Body of pancreas (tissue), 4 donors: ENCODE data around the gene SYCE1L. TPM values are rescaled to one million over a fixed set of nuclear protein-coding genes. Genes with fewer than 3 reads are reported as not detected.

Experiments used
- ATAC-seq: fragments of 150-250 bp; one replicate; pipeline ENCODE4 v1.9.1; 2016
- DNase-seq, 4 donors: peaks; one replicate each; pipeline ENCODE4 v3.0.0-alpha.2; 2019
- H3K27ac ChIP-seq, 4 donors: fragments of 200-600 bp; sonication (generic); 1 replicate in 3 of 4; 2 replicates in 1 of 4; pipeline versions ENCODE4 v1.5.1 to v1.6.1; 2016 to 2019; ENCODE audit warnings: mild to moderate bottlenecking in 1 of 4, mixed read lengths in 1 of 4, moderate library complexity in 1 of 4
- H3K27me3 ChIP-seq, 2 donors: fragments of 200-600 bp; sonication (generic); one replicate each; pipeline ENCODE4 v1.6.0; 2016; ENCODE audit warnings: mild to moderate bottlenecking in 1 of 2
- H3K36me3 ChIP-seq, 2 donors: fragments of 200-600 bp; sonication (generic); replicated peaks in 1 of 2; 2 replicates each; pipeline ENCODE4 v1.5.1; 2016; ENCODE audit warnings: low read depth in 2 of 2; ENCODE audit not compliant: insufficient read depth in 1 of 2
- H3K4me1 ChIP-seq: fragments of 200-600 bp; sonication (generic); one replicate; pipeline ENCODE4 v1.6.0; 2016
- H3K4me3 ChIP-seq, 2 donors: fragments of 200-600 bp; sonication (generic); 1 replicate in 1 of 2; 2 replicates in 1 of 2; pipeline ENCODE4 v1.5.1; 2016 to 2019
- H3K9me3 ChIP-seq, 3 donors: fragments of 200-600 bp; sonication (generic); 1 replicate in 2 of 3; 2 replicates in 1 of 3; pipeline ENCODE4 v1.5.1; 2016
- POLR2A ChIP-seq, 3 donors: fragments of 450-650 bp; IDR thresholded peaks; one replicate each; pipeline ENCODE4 v1.6.1; 2016; ENCODE audit warnings: antibody characterized with exemption in 3 of 3, mild to moderate bottlenecking in 2 of 3
- WGBS, 2 donors: methylation state at CpG; one replicate each; pipeline ENCODE4 v1.1.5; 2017; 5-methylcytosine and 5-hydroxymethylcytosine counted together
- intact Hi-C: fragments of 100-400 bp; cut with DNase I; formaldehyde crosslinking; loops from one replicate; pipeline ENCODE4 v1.15.1; 2023
- total RNA-seq, 2 donors: library from RNA; depleted of rRNA; stranded (reverse); fragments of >200 nt; gene quantifications; one replicate each; pipeline ENCODE4 v1.1.0, GENCODE V29; 2016
- TF ChIP-seq, protein P1 (sequence below), 7 experiments: fragments of 450-650 bp in 4 of 7; fragments of 200-600 bp in 3 of 7; sonication (generic) in 3 of 7; IDR thresholded peaks; one replicate each; pipeline ENCODE4 v1.5.1; 2016 to 2019; ENCODE audit warnings: antibody characterized with exemption in 7 of 7

SYCE1L gene
- total RNA-seq, 2 donors from 2014 or later, result 1.0 TPM; not detected in 1

DNA sequence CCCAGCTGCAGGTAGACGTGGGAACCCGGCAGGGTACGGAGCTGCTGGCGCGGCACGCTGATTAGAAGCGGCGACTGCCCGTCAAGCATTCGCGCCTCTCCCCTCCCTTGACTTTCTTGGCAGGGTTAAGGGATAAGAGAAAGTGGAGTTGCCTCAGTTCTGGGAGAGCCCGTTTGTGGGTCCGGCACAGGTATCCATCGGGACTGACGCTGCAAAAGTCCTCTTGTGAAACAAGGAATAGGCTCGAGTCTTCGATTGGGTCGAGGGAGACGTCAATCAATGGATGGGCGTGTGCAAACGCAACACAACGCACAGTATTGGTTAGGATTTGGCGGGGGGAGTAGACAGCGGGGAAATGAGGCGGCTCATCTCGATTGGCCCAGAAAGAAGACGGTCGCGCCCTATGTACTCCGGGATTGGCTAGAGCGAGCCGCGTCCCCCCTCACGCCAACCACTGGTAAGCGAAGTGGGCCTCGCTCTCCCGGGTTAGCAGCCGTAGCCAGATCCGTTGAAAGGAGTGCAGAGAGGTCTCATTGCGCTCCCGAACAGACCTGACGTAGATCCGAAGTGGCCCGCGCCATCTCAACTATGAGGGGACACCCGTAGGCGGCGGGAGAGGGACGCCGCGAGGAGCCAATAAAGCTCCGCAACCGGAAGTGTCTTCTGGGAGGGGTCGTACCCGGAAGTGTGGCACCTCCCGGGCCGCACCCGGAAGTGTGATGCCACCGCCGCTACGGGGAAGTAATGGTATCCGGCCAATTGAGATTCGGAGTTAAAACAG is 8.5 kb upstream of the SYCE1L start, which contains the start of gene MON1B:
TSS of gene MON1B (plus strand) at position 713 of the 781 bp plus-strand sequence. CDS start 296 bp downstream, outside the sequence.
- H3K27me3 ChIP-seq, result no peaks in the 10 kb centered on the region
- H3K4me3 ChIP-seq, result peak within 1 kb of the TSS; percentile 90 to 93
- H3K36me3 ChIP-seq, result peaks cover 0 to 13% of the 10 kb centered on the region in 2 donors
- DNase-seq, result peak; percentile 97 to 99 (median 97)
- H3K4me1 ChIP-seq, result peaks cover 18% of the 10 kb centered on the region
- peak within 1 kb of the TSS; percentile 84 to 99 (median 96) for H3K27ac ChIP-seq
- peak; percentile 96 for ATAC-seq
- intact Hi-C loops, result no loop called here
- TF ChIP-seq POLR2A (IDR thresholded peaks at IDR 0.05), result peak; percentile 80 to 97 (median 92)
- TF ChIP-seq, protein P1, sequence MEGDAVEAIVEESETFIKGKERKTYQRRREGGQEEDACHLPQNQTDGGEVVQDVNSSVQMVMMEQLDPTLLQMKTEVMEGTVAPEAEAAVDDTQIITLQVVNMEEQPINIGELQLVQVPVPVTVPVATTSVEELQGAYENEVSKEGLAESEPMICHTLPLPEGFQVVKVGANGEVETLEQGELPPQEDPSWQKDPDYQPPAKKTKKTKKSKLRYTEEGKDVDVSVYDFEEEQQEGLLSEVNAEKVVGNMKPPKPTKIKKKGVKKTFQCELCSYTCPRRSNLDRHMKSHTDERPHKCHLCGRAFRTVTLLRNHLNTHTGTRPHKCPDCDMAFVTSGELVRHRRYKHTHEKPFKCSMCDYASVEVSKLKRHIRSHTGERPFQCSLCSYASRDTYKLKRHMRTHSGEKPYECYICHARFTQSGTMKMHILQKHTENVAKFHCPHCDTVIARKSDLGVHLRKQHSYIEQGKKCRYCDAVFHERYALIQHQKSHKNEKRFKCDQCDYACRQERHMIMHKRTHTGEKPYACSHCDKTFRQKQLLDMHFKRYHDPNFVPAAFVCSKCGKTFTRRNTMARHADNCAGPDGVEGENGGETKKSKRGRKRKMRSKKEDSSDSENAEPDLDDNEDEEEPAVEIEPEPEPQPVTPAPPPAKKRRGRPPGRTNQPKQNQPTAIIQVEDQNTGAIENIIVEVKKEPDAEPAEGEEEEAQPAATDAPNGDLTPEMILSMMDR (IDR thresholded peaks at IDR 0.05), result peak in 2 of 7 experiments; percentile 15 to 39
- WGBS, 2 donors, result 0 to 1% methylated on average over 33 to 63 of the region's 63 CpGs
- H3K9me3 ChIP-seq, result no peaks in the 10 kb centered on the region

- peak overlapping the region; percentile 84 to 99 (median 96) for H3K27ac ChIP-seq
- peaks cover 0 to 17% of the 10 kb centered on the region in 2 donors for H3K36me3 ChIP-seq
- intact Hi-C loops, result no loop called here
- H3K4me3 ChIP-seq, result peak overlapping the region; percentile 90 to 93
- no peaks in the 10 kb centered on the region for H3K9me3 ChIP-seq
- H3K27me3 ChIP-seq, result no peaks in the 10 kb centered on the region
- H3K4me1 ChIP-seq, result peaks cover 18% of the 10 kb centered on the region
- peak in 2 of 4 donors; percentile 33 to 35 for DNase-seq
- WGBS, 2 donors, result 2 to 5% methylated on average over 23 to 24 of the region's 24 CpGs
- ATAC-seq, result no peak
- TF ChIP-seq POLR2A (IDR thresholded peaks at IDR 0.05), result no peak
- TF ChIP-seq, protein P1 (IDR thresholded peaks at IDR 0.05), result peak in 1 of 7 experiments; percentile 3
Observed at GRCh38 chr16:77191259-77191969, 7.8 kb upstream of the SYCE1L start.

GRCh38 chr16:77193377-77193776 is 5.8 kb upstream of the SYCE1L start:
- no peak for ATAC-seq
- no peaks in the 10 kb centered on the region for H3K9me3 ChIP-seq
- intact Hi-C loops, result no loop called here
- peaks cover 18% of the 10 kb centered on the region for H3K4me1 ChIP-seq
- TF ChIP-seq POLR2A (IDR thresholded peaks at IDR 0.05), result no peak
- TF ChIP-seq, protein P1 (IDR thresholded peaks at IDR 0.05), result no peak
- peaks cover 0 to 25% of the 10 kb centered on the region in 2 donors for H3K36me3 ChIP-seq
- H3K27me3 ChIP-seq, result no peaks in the 10 kb centered on the region
- no peak overlapping the region for H3K4me3 ChIP-seq
- H3K27ac ChIP-seq, result no peak overlapping the region
- no peak for DNase-seq
- 90 to 100% methylated on average over 1 to 13 of the region's 13 CpGs for WGBS, 2 donors

- intact Hi-C loops, result no loop called here
- Histone ChIP-seq H3K27ac (no peak overlapping the region), H3K4me1 (peaks cover 15% of the 10 kb centered on the region), H3K9me3 (no peaks in the 10 kb centered on the region), H3K27me3 (no peaks in the 10 kb centered on the region), H3K36me3 (peaks cover 0 to 29% of the 10 kb centered on the region in 2 donors), H3K4me3 (no peak overlapping the region)
- no peak for ATAC-seq
- 95 to 97% methylated on average over 23 to 48 of the region's 48 CpGs for WGBS, 2 donors
- DNase-seq, result no peak
- TF ChIP-seq POLR2A (IDR thresholded peaks at IDR 0.05), result no peak
- TF ChIP-seq, protein P1 (IDR thresholded peaks at IDR 0.05), result no peak
Observed at GRCh38 chr16:77194295-77195231, 4.6 kb upstream of the SYCE1L start.
